ENCODE results near the gene TEX2.

- TF ChIP-seq, protein P1, sequence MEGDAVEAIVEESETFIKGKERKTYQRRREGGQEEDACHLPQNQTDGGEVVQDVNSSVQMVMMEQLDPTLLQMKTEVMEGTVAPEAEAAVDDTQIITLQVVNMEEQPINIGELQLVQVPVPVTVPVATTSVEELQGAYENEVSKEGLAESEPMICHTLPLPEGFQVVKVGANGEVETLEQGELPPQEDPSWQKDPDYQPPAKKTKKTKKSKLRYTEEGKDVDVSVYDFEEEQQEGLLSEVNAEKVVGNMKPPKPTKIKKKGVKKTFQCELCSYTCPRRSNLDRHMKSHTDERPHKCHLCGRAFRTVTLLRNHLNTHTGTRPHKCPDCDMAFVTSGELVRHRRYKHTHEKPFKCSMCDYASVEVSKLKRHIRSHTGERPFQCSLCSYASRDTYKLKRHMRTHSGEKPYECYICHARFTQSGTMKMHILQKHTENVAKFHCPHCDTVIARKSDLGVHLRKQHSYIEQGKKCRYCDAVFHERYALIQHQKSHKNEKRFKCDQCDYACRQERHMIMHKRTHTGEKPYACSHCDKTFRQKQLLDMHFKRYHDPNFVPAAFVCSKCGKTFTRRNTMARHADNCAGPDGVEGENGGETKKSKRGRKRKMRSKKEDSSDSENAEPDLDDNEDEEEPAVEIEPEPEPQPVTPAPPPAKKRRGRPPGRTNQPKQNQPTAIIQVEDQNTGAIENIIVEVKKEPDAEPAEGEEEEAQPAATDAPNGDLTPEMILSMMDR (IDR thresholded peaks at IDR 0.05) = no peak
- TF ChIP-seq POLR2AphosphoS5 (IDR thresholded peaks at IDR 0.05) = no peak
Observed at GRCh38 chr17:64115822-64116534, 147.1 kb downstream of the TEX2 start.

Data from transverse colon (tissue), 4 donors.